ENCODE results near the gene FREM1.

Gene FREM1

GRCh38 chr9:14831661-14832060 lies 78.6 kb downstream of the FREM1 start:
- POLR2A ChIA-PET = no interaction called here

GRCh38 chr9:14831074-14831473 lies 79.2 kb downstream of the FREM1 start:
- no peak for DNase-seq (ENCODE audit: extremely low spot score)
- CTCF ChIA-PET = no interaction called here
- TF ChIP-seq CTCF (IDR thresholded peaks at IDR 0.05; ENCODE audit: control extremely low read depth, extremely low read depth, low read depth, missing control alignments) = no peak
- POLR2A ChIA-PET = no interaction called here

More at GRCh38 chr9:14831661-14832060, 78.6 kb downstream of the FREM1 start:
- CTCF ChIA-PET = no interaction called here
- TF ChIP-seq CTCF (IDR thresholded peaks at IDR 0.05; ENCODE audit: control extremely low read depth, extremely low read depth, low read depth, missing control alignments) = no peak
- DNase-seq (ENCODE audit: extremely low spot score) = no peak

- TF ChIP-seq CTCF (IDR thresholded peaks at IDR 0.05; ENCODE audit: control extremely low read depth, extremely low read depth, low read depth, missing control alignments) = no peak
- ChIA-PET POLR2A (no interaction called here), CTCF (no interaction called here)
- no peak for DNase-seq (ENCODE audit: extremely low spot score)
Measured at GRCh38 chr9:14830057-14830456, 80.2 kb downstream of the FREM1 start.

- DNase-seq (ENCODE audit: extremely low spot score) = no peak
- ChIA-PET POLR2A (no interaction called here), CTCF (no interaction called here)
- no peak for TF ChIP-seq CTCF (IDR thresholded peaks at IDR 0.05; ENCODE audit: control extremely low read depth, extremely low read depth, low read depth, missing control alignments)
Measured at GRCh38 chr9:14829204-14829603, 81.0 kb downstream of the FREM1 start.

- DNase-seq (ENCODE audit: extremely low spot score) = no peak
- ChIA-PET POLR2A (no interaction called here), CTCF (no interaction called here)
- no peak for TF ChIP-seq CTCF (IDR thresholded peaks at IDR 0.05; ENCODE audit: control extremely low read depth, extremely low read depth, low read depth, missing control alignments)
Measured at GRCh38 chr9:14827805-14828204, 82.4 kb downstream of the FREM1 start.

- CTCF ChIA-PET = no interaction called here
- DNase-seq (ENCODE audit: extremely low spot score) = no peak
- POLR2A ChIA-PET = no interaction called here
- TF ChIP-seq CTCF (IDR thresholded peaks at IDR 0.05; ENCODE audit: control extremely low read depth, extremely low read depth, low read depth, missing control alignments) = no peak
Measured at GRCh38 chr9:14824481-14824880, 85.7 kb downstream of the FREM1 start.

GRCh38 chr9:14823800-14824199 lies 86.4 kb downstream of the FREM1 start:
- no peak for TF ChIP-seq CTCF (IDR thresholded peaks at IDR 0.05; ENCODE audit: control extremely low read depth, extremely low read depth, low read depth, missing control alignments)
- POLR2A ChIA-PET = no interaction called here
- DNase-seq (ENCODE audit: extremely low spot score) = no peak
- CTCF ChIA-PET = interaction anchor here (1.0 to 1.3 kb wide), 2 partner anchors 10 to 14 kb away, joined by 3 to 4 read pairs; no protein-coding TSS in a partner anchor
